Skeletal muscle tissue (tissue), 4 donors: ENCODE measurements around the gene CIRBP. TPM values are rescaled to one million over a fixed set of nuclear protein-coding genes. Genes with fewer than 3 reads are reported as not detected.

ENCODE experiments used
- H3K27ac ChIP-seq: one replicate; pipeline ENCODE4 v1.7.0; 2013; ENCODE audit warnings: mild to moderate bottlenecking, low read depth, low read length, inconsistent platforms
- H3K27me3 ChIP-seq, 3 donors: one replicate each; pipeline ENCODE4 v1.7.0; 2013; ENCODE audit warnings: low read length in 3 of 3; ENCODE audit not compliant: control insufficient read depth in 3 of 3, insufficient read depth in 3 of 3
- H3K36me3 ChIP-seq, 3 donors: one replicate each; pipeline ENCODE4 v1.7.0; 2013; ENCODE audit warnings: low read length in 3 of 3; ENCODE audit not compliant: control insufficient read depth in 3 of 3, insufficient read depth in 3 of 3
- H3K4me1 ChIP-seq, 3 donors: one replicate each; pipeline ENCODE4 v1.7.0; 2013; ENCODE audit warnings: low read length in 3 of 3, mild to moderate bottlenecking in 3 of 3; ENCODE audit not compliant: control insufficient read depth in 3 of 3, insufficient read depth in 3 of 3
- H3K4me3 ChIP-seq, 3 donors: one replicate each; pipeline ENCODE4 v1.7.0; 2013; ENCODE audit warnings: low read length in 3 of 3
- H3K9ac ChIP-seq, 3 donors: one replicate each; pipeline ENCODE4 v1.7.0; 2013; ENCODE audit warnings: low read length in 3 of 3, mild to moderate bottlenecking in 3 of 3, moderate library complexity in 2 of 3, low read depth in 1 of 3
- H3K9me3 ChIP-seq, 3 donors: one replicate each; pipeline ENCODE4 v1.7.0; 2013; ENCODE audit warnings: low read length in 3 of 3; ENCODE audit not compliant: control insufficient read depth in 3 of 3
- total RNA-seq: library from RNA; depleted of rRNA; stranded (reverse); fragments of >200 nt; gene quantifications from one replicate; pipeline ENCODE4 v1.2.3, GENCODE V29; 2014
- donor health status: Osteomylitis.

Gene CIRBP
- total RNA-seq, 1 donor from 2014 or later, result 413 TPM

DNA sequence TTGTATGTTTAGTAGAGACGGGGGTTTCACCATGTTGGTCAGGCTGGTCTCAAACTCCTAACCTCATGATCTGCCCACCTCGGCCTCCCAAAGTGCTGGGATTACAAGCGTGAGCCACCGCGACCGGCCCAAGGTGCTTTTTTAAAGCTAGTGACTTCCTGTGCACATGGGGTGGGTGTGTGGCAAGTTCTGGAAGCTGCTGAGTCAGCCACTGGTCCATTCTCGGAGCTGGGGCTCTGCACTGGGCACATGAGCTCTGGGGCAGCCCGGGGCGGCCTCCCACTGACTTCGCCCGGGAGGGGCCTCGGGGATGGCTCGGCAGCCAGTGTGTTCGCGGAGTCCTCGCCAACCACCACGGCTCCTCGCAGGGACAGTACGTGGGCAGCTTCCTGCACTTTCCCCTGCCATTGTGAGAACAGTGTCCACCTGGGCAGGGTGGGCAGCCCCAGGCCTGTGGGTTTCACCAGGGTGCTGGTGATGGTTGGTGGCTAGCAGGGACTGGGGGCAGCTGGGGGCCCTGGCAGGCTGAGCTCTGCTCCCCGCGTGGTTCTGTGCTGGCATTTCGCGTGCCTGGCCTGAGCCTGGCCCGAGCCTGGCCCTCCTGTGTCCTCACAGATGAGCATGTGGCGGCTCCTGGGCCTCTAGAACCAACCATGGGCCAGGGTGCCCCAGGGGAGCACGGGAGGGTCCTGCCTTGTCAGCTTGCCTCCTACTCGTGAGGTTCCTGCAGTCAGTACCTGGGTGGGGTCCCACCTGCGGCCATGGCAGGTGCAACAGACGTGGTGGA lies 43.5 kb upstream of the CIRBP start:
- Histone ChIP-seq H3K27ac (no peak overlapping the region), H3K36me3 (peaks cover 24 to 41% (median 26%) of the 10 kb centered on the region in 3 donors)

DNA sequence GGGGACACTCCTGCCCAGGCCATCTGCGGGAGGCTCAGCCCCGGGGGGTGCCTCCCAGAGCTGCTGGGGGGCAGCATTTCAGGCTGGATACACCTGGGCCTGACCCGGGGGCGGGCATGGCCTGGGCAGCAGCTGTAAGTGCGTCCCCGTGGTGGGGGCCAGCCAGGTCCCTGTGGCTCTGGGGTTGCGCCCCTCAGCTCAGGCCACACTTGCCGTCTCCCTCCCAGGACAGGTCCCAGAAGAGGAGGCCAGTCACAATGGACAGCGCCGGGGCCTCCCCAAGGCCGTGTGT lies 43.0 kb upstream of the CIRBP start:
- Histone ChIP-seq H3K4me3 (no peak overlapping the region), H3K9me3 (no peaks in the 10 kb centered on the region), H3K27ac (no peak overlapping the region), H3K27me3 (no peaks in the 10 kb centered on the region), H3K9ac (no peak overlapping the region), H3K4me1 (peaks cover 3 to 21% (median 13%) of the 10 kb centered on the region in 3 donors), H3K36me3 (peaks cover 20 to 35% (median 20%) of the 10 kb centered on the region in 3 donors)

More for the DNA sequence above, 43.5 kb upstream of the CIRBP start:
- no peaks in the 10 kb centered on the region for H3K9me3 ChIP-seq
- no peaks in the 10 kb centered on the region for H3K27me3 ChIP-seq
- H3K4me1 ChIP-seq, result peaks cover 3 to 26% (median 18%) of the 10 kb centered on the region in 3 donors
- no peak overlapping the region for H3K4me3 ChIP-seq
- H3K9ac ChIP-seq, result no peak overlapping the region

DNA sequence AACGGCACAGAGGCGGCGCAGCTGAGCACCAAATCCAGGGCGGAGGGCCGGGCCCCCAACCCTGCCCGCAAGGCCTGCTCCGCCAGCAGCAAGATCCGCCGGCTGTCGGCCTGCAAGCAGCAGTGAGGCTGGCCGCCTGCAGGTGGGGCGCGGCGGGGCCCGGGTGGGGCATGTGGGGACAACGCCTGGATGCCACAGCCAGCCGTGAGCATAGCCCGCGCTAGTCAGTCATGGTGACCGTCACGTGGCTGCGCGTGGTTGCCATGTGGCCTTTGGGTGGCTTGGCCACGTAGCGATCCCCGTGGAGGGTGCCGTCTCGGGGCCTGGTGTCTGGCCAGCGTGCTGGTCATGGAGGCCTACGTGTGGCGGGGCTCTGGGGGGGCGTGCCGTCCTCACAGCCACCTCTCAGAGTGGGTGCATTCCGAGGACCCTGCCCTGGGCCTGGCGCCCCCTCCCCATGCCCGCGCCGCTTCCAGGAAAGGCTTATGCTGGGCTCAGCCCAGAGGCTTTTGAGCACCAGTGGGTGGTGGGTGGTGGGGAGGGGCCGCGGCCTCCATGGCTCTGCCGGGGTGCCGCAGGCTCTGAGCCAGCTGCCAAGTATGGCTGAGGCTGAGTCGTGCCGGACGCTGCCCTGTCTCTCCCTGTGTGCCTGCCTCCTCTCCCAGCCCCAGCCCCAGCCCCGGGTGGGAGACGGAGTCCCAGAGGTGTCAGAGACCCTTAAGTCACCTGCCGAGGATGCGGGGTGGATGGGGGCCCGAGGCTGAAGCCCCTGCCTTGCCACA lies 42.4 kb upstream of the CIRBP start:
- H3K4me1 ChIP-seq, result peaks cover 1 to 18% (median 7%) of the 10 kb centered on the region in 3 donors
- no peaks in the 10 kb centered on the region for H3K27me3 ChIP-seq
- no peak overlapping the region for H3K27ac ChIP-seq
- no peaks in the 10 kb centered on the region for H3K9me3 ChIP-seq
- peaks cover 18 to 33% (median 20%) of the 10 kb centered on the region in 3 donors for H3K36me3 ChIP-seq
- H3K9ac ChIP-seq, result no peak overlapping the region
- H3K4me3 ChIP-seq, result no peak overlapping the region

DNA sequence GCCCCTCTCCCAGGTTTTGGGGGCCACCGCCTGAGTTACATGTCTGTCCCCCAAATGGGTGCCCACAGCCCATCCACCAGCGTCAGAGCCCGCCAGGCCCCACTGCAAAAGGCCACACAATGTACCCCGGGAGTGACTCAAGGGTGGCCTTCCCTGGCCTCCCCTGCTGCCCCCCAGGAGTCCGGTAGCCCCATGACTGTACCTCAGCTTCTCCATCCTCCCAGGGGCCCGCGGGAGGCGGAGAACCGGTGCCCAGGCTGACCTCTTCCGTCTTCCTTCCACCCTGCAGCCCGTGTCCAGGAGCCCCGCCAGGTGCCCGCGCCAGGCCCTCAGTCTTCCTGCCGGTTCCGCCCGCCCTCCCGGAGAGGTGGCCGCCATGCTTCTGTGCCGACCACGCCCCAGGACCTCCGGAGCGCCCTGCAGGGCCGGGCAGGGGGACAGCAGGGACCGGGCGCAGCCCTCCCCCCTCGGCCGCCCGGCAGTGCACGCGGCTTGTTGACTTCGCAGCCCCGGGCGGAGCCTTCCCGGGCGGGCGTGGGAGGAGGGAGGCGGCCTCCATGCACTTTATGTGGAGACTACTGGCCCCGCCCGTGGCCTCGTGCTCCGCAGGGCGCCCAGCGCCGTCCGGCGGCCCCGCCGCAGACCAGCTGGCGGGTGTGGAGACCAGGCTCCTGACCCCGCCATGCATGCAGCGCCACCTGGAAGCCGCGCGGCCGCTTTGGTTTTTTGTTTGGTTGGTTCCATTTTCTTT lies 41.7 kb upstream of the CIRBP start:
- Histone ChIP-seq H3K27ac (no peak overlapping the region), H3K9me3 (no peaks in the 10 kb centered on the region), H3K27me3 (no peaks in the 10 kb centered on the region), H3K4me3 (no peak overlapping the region), H3K36me3 (peaks cover 18 to 33% (median 20%) of the 10 kb centered on the region in 3 donors), H3K9ac (no peak overlapping the region), H3K4me1 (peaks cover under 1 to 17% (median 3%) of the 10 kb centered on the region in 3 donors)

DNA sequence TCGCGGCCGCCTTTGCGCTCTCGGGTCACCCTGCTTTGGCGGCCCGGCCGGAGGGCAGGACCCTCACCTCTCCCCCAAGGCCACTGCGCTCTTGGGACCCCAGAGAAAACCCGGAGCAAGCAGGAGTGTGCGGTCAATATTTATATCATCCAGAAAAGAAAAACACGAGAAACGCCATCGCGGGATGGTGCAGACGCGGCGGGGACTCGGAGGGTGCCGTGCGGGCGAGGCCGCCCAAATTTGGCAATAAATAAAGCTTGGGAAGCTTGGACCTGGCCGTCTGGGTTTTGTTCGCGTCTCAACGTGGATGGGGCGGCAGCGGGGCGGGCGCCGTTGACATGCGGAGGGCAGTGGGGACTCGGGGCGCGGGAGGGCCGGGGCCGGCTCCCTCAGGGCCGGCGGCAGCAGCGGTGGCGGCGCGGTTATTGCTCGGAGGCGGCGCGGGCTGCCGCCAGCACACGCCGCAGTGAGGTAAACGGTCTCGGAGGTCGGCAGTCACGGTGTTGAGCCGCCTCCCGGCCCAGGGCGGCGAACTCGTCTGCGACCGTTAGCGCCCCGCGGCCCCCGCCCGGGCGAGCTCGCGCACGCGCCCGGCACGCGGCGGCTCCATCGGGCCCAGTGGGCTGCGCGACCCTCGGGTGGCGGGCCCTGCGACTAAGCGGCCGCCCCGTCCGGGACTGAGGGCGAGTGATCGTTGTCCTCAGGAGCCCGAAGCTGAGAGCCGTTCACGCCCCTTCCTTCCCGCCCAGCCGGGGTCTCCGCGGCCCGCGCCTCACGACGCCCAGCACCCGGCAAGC lies 40.8 kb upstream of the CIRBP start:
- no peak overlapping the region for H3K9ac ChIP-seq
- H3K36me3 ChIP-seq, result peaks cover 10 to 26% (median 12%) of the 10 kb centered on the region in 3 donors
- H3K27me3 ChIP-seq, result no peaks in the 10 kb centered on the region
- no peak overlapping the region for H3K4me3 ChIP-seq
- no peak overlapping the region for H3K27ac ChIP-seq
- peaks cover 6 to 17% (median 7%) of the 10 kb centered on the region in 3 donors for H3K4me1 ChIP-seq
- H3K9me3 ChIP-seq, result no peaks in the 10 kb centered on the region

DNA sequence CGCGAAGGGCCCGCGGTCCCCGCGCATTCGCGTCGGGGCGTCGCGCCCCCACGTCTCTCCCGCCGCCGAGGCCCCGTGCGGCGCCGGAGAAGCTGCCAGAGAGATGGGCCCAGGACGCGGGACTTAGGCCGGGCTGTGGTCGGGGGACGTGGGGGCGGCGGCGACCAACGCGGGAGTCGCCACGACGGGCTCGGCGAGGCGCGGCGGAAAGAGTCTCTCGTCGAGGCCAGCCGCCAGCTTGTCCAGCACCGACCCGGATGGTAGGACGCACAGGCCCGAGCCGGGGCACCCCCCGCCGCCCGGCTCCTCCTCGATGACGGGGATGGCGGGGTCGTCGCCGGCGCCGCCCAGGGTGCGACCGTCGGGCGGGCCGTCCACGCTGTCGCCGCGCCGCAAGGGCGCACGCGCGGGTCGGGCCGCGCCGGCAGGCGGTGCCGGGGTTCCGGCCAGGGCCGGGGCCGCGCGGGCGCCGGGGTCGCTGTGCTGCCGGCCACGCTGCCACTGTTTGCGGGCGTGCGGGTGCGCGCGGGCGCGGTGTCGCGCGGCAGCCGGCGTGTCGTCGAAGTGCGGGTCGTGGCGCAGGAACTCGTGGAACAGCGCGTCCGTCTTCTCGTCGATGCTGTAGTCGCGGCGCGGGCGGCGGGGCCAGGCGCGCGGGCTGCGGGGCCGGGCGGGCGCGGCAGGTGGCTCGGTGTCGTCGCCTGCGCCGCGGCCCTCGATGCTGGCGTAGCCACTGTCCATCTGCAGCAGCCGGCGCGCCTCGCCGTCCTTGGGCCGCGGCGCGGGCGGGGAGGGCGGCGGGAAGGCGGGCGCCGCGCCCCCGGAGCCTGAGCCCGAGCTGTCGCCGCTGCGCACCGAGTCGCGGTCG lies 39.8 kb upstream of the CIRBP start:
- no peak overlapping the region for H3K4me3 ChIP-seq
- H3K9me3 ChIP-seq, result no peaks in the 10 kb centered on the region
- H3K27me3 ChIP-seq, result no peaks in the 10 kb centered on the region
- no peak overlapping the region for H3K27ac ChIP-seq
- H3K9ac ChIP-seq, result no peak overlapping the region
- peaks cover 6 to 17% (median 7%) of the 10 kb centered on the region in 3 donors for H3K4me1 ChIP-seq
- H3K36me3 ChIP-seq, result peaks cover 8 to 20% (median 12%) of the 10 kb centered on the region in 3 donors

DNA sequence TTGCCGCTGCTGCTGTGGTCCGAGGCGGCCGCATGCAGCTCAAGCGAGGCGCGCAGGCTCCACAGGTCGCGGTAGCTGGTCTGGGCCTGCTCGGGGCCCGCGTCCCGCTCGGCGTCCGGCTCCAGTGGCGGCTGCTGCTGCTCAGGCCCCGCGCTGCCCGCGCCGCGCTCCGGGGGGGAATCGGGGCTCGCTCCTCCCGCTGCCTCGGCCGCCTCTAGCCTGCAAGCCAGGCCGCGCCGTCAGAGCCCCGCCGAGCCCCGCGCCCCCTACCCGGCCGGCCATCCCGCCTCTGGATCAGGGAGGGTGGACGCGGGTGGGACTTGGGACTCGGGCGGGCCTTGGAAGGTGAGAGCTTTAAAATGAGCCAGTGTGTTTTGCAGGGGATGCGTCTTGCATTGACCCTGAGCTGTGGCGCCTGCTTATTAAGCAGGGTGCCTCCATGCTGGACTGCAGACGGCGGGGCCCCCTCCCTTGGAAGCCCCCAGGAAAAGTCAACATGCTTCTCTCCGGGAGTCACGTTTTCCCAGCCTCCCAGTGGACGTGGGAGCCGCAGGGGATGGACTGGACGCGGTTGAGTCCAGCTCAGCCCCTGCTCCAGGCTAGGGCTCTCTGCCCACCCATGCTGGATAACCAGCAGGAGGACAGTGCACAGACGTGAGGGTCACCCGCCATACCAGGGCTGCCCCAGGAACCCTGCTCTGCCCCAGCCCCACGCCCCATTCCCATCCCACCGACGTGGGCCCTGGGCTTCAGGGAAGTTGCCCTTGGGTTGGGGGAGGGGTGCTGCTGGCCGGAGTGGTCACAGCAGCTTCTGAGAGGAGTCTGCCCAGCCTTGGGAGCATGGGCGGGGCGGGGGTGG lies 39.0 kb upstream of the CIRBP start:
- peaks cover 6 to 17% (median 7%) of the 10 kb centered on the region in 3 donors for H3K4me1 ChIP-seq
- H3K27me3 ChIP-seq, result no peaks in the 10 kb centered on the region
- peaks cover 3 to 15% (median 8%) of the 10 kb centered on the region in 3 donors for H3K36me3 ChIP-seq

DNA sequence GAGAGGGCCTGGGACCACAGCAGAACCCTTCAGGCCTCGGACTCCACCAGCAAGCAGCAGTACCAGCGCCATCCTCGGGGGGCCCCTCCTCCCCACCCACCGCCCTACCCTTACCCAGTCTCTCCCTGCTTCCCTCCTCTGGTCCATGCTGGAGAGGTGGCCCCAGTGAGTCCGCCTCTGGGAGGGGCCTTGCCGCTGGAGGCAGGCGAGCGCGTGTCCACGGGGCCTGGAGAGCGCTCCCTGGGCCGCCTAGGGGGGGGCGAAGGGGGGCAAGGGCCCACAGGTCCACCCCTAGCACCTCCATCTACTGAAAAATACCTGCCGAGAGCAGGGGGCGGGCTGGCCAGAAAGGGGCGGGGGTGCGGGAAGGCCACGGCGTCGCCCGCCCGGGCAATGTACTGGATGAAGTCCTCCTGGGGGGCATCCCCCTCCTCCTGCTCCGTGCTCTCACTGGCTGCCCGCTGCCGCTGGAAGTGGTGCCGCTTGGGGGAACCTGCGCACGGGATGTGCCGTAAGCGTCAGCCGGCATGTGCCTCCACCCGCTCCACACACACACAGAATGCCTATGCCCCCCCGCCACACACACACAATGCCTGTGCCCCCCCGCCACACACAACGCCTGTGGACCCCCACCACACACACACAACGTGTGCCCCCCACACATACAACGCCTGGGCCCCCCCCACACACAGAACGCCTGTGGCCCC lies 38.2 kb upstream of the CIRBP start:
- Histone ChIP-seq H3K9ac (no peak overlapping the region), H3K27me3 (peaks cover 0 to 4% (median 2%) of the 10 kb centered on the region in 3 donors), H3K4me1 (peaks cover 6 to 17% (median 7%) of the 10 kb centered on the region in 3 donors), H3K4me3 (no peak overlapping the region), H3K9me3 (no peaks in the 10 kb centered on the region), H3K36me3 (peaks cover 3 to 13% (median 3%) of the 10 kb centered on the region in 3 donors), H3K27ac (no peak overlapping the region)

More for the DNA sequence above, 39.0 kb upstream of the CIRBP start:
- no peak overlapping the region for H3K4me3 ChIP-seq
- no peaks in the 10 kb centered on the region for H3K9me3 ChIP-seq
- no peak overlapping the region for H3K27ac ChIP-seq
- H3K9ac ChIP-seq, result no peak overlapping the region
